Osteoblast (primary cell): ENCODE measurements around the gene STRN. TPM values are rescaled to one million over a fixed set of nuclear protein-coding genes. Genes with fewer than 3 reads are reported as not detected.

Experiments
- DNase-seq: peaks from one replicate; pipeline ENCODE4 v3.0.0; 2011; ENCODE audit warnings: low spot score, mixed read lengths; ENCODE audit not compliant: insufficient read length; ENCODE audit errors: missing footprints
- H2AFZ ChIP-seq: 2 replicates; pipeline ENCODE4 v1.6.0; 2011; ENCODE audit warnings: mild to moderate bottlenecking, low read length
- H3K27ac ChIP-seq: 2 replicates; pipeline ENCODE4 v1.5.1; 2011; ENCODE audit warnings: mild to moderate bottlenecking, low read depth, low read length, moderate library complexity
- H3K27me3 ChIP-seq: 2 replicates; pipeline ENCODE4 v1.6.0; 2012; ENCODE audit warnings: mild to moderate bottlenecking, control low read depth, inconsistent platforms, low read length, moderate library complexity; ENCODE audit not compliant: insufficient read depth
- H3K36me3 ChIP-seq: 2 replicates; pipeline ENCODE4 v1.5.1; 2011; ENCODE audit warnings: mild to moderate bottlenecking, low read length, control low read depth, moderate library complexity; ENCODE audit not compliant: insufficient read depth
- H3K4me1 ChIP-seq: 2 replicates; pipeline ENCODE4 v1.5.1; 2011; ENCODE audit warnings: mild to moderate bottlenecking, low read length, control low read depth, moderate library complexity; ENCODE audit not compliant: insufficient read depth
- H3K4me2 ChIP-seq: 2 replicates; pipeline ENCODE4 v1.6.0; 2011; ENCODE audit warnings: mild to moderate bottlenecking, low read length; ENCODE audit not compliant: insufficient read depth
- H3K4me3 ChIP-seq: fragments of 200-600 bp; sonication (generic); 3 replicates; pipeline ENCODE4 v1.5.1; 2012; ENCODE audit warnings: mild to moderate bottlenecking, low read length, inconsistent platforms; ENCODE audit not compliant: insufficient read depth
- H3K79me2 ChIP-seq: 2 replicates; pipeline ENCODE4 v1.6.0; 2012; ENCODE audit warnings: mild to moderate bottlenecking, low read length, control low read depth, inconsistent platforms; ENCODE audit not compliant: insufficient read depth
- H3K9me3 ChIP-seq: 2 replicates; pipeline ENCODE4 v1.5.1; 2011; ENCODE audit warnings: low read depth, low read length, control low read depth
- H4K20me1 ChIP-seq: 2 replicates; pipeline ENCODE4 v1.6.0; 2012; ENCODE audit warnings: mild to moderate bottlenecking, low read length, control low read depth; ENCODE audit not compliant: insufficient read depth
- CTCF ChIP-seq: IDR thresholded peaks from 2 replicates; pipeline ENCODE4 v1.5.1; 2011; ENCODE audit warnings: mild to moderate bottlenecking, low read depth, low read length, moderate library complexity; ENCODE audit errors: extremely low read depth
- total RNA-seq: library from RNA; depleted of rRNA; stranded (reverse); fragments of >200 nt; gene quantifications from 2 replicates; pipeline ENCODE4 v1.2.3, GENCODE V29; 2012

STRN gene
- total RNA-seq, 1 donor, result 21.4 TPM

DNA sequence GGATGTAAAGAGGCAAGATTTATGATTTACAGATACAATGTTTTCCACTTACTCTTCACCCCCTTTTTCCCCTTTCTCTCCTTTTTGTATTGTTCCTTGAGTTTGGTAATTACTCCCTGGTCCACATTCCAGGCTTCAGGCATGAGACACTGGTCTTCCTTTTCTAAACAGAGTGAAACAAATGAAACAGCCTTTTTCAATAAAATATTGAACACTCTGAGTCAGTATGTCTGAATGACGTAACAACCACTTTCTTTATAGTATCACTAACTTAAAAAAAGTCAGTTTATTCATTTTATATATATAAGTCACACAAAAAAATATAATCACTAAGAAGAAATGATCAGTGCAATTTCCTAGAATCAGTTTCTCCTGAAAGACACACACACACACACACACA, 79.7 kb downstream of the STRN start:
- TF ChIP-seq CTCF, result no peak
- peaks cover 6% of the 10 kb centered on the region for H3K4me1 ChIP-seq
- no peak for DNase-seq
- no peaks in the 10 kb centered on the region for H3K27me3 ChIP-seq
- H3K4me2 ChIP-seq, result no peak overlapping the region
- no peaks in the 10 kb centered on the region for H3K9me3 ChIP-seq
- H3K4me3 ChIP-seq, result no peak overlapping the region
- H3K79me2 ChIP-seq, result no peaks in the 10 kb centered on the region
- H4K20me1 ChIP-seq, result no peaks in the 10 kb centered on the region
- H3K36me3 ChIP-seq, result peaks cover 12% of the 10 kb centered on the region
- H2AFZ ChIP-seq, result no peak overlapping the region
- no peak overlapping the region for H3K27ac ChIP-seq

GRCh38 chr2:36885605-36886004, 80.7 kb downstream of the STRN start:
- Histone ChIP-seq H3K4me2 (no peak overlapping the region), H3K4me1 (peaks cover 6% of the 10 kb centered on the region), H2AFZ (no peak overlapping the region), H3K27ac (no peak overlapping the region), H3K4me3 (no peak overlapping the region), H3K36me3 (peaks cover 12% of the 10 kb centered on the region), H3K27me3 (no peaks in the 10 kb centered on the region), H3K9me3 (no peaks in the 10 kb centered on the region), H4K20me1 (no peaks in the 10 kb centered on the region), H3K79me2 (no peaks in the 10 kb centered on the region)
- no peak for TF ChIP-seq CTCF
- DNase-seq, result no peak

GRCh38 chr2:36882532-36882931, 83.8 kb downstream of the STRN start:
- no peaks in the 10 kb centered on the region for H3K27me3 ChIP-seq
- no peaks in the 10 kb centered on the region for H4K20me1 ChIP-seq
- no peaks in the 10 kb centered on the region for H3K9me3 ChIP-seq
- H3K36me3 ChIP-seq, result peaks cover 18% of the 10 kb centered on the region
- H3K4me3 ChIP-seq, result no peak overlapping the region
- no peak overlapping the region for H2AFZ ChIP-seq
- peaks cover 2% of the 10 kb centered on the region for H3K4me1 ChIP-seq
- H3K4me2 ChIP-seq, result no peak overlapping the region
- H3K79me2 ChIP-seq, result no peaks in the 10 kb centered on the region
- TF ChIP-seq CTCF, result no peak
- no peak overlapping the region for H3K27ac ChIP-seq
- DNase-seq, result no peak

DNA sequence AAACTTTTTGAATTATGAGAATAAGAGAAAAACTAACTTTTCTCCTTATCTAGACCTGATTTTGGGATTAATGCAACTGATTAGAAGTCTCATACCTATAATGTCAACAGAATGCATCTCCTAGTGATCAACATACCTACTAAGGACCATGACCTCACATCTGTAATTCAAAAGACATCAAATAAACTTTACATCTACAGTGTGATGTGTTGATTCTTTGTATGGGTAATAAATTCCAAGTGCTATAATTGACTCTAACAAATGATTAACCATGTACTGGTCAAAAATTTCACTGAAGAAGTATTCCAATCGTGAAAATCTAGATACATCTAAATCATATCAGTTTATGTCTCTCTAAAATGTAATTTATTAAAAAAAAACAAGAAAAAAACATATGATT, 84.5 kb downstream of the STRN start:
- Histone ChIP-seq H3K27me3 (no peaks in the 10 kb centered on the region), H3K9me3 (no peaks in the 10 kb centered on the region), H3K27ac (no peak overlapping the region), H3K4me1 (peaks cover 2% of the 10 kb centered on the region), H3K4me3 (no peak overlapping the region), H3K36me3 (peaks cover 25% of the 10 kb centered on the region), H2AFZ (no peak overlapping the region), H3K4me2 (no peak overlapping the region), H3K79me2 (no peaks in the 10 kb centered on the region), H4K20me1 (no peaks in the 10 kb centered on the region)
- no peak for TF ChIP-seq CTCF
- no peak for DNase-seq
